ENCODE results near the gene CASTOR2.

- TF ChIP-seq CTCF (IDR thresholded peaks at IDR 0.05): no peak
- TF ChIP-seq POLR2A (IDR thresholded peaks at IDR 0.05): no peak
Observed at GRCh38 chr7:75039709-75040108, 75.2 kb downstream of the CASTOR2 start.

All from right lobe of liver (tissue), 4 donors.